NB4 (cell line): ENCODE results near the gene DOCK2.

Experiments used
- DNase-seq: peaks from one replicate; pipeline ENCODE4 v3.0.0; 2010; ENCODE audit warnings: low read depth
- H3K4me3 ChIP-seq: one replicate; pipeline ENCODE4 v1.5.1; 2011; ENCODE audit warnings: mild to moderate bottlenecking, low read depth, low read length, moderate library complexity
- CTCF ChIP-seq: IDR thresholded peaks from one replicate; pipeline ENCODE4 v1.5.1; 2012; ENCODE audit warnings: low read depth, low read length
- MAX ChIP-seq: IDR thresholded peaks from 2 replicates; pipeline ENCODE4 v1.6.1; 2011; ENCODE audit warnings: low read depth, low read length
- MYC ChIP-seq: IDR thresholded peaks from 2 replicates; pipeline ENCODE4 v1.6.1; 2011; ENCODE audit warnings: low read depth, low read length
- POLR2A ChIP-seq: IDR thresholded peaks from 2 replicates; pipeline ENCODE4 v1.6.1; 2011; ENCODE audit warnings: mild to moderate bottlenecking; ENCODE audit not compliant: insufficient read length; ENCODE audit errors: extremely low read depth

DOCK2 gene

GRCh38 chr5:169886033-169886432 is 249.0 kb downstream of the DOCK2 start:
- TF ChIP-seq CTCF (no peak), MYC (no peak), MAX (no peak)
- no peak overlapping the region for H3K4me3 ChIP-seq
- DNase-seq, result peak; percentile 19

- H3K4me3 ChIP-seq, result no peak overlapping the region
- DNase-seq, result no peak
- TF ChIP-seq CTCF (no peak), MAX (no peak), POLR2A (no peak), MYC (no peak)
These were observed 249.6 kb downstream of the DOCK2 start for GRCh38 chr5:169886677-169887076.

- TF ChIP-seq POLR2A (no peak), MYC (no peak)
- H3K4me3 ChIP-seq, result no peak overlapping the region
These were observed 252.5 kb downstream of the DOCK2 start for GRCh38 chr5:169889572-169889971.

GRCh38 chr5:169893010-169893409 is 255.9 kb downstream of the DOCK2 start:
- no peak overlapping the region for H3K4me3 ChIP-seq
- DNase-seq, result peak; percentile 24
- TF ChIP-seq MAX, result no peak
- no peak for TF ChIP-seq CTCF
- TF ChIP-seq MYC, result no peak
- no peak for TF ChIP-seq POLR2A

More at GRCh38 chr5:169889572-169889971, 252.5 kb downstream of the DOCK2 start:
- DNase-seq, result no peak

GRCh38 chr5:169893571-169893970 is 256.5 kb downstream of the DOCK2 start:
- DNase-seq, result no peak
- no peak overlapping the region for H3K4me3 ChIP-seq
- TF ChIP-seq CTCF, result no peak
- TF ChIP-seq POLR2A, result no peak
- no peak for TF ChIP-seq MYC
- TF ChIP-seq MAX, result no peak

- TF ChIP-seq MYC (no peak), MAX (no peak), POLR2A (no peak), CTCF (no peak)
- no peak overlapping the region for H3K4me3 ChIP-seq
- no peak for DNase-seq
These were observed 258.9 kb downstream of the DOCK2 start for GRCh38 chr5:169895926-169896325.
